SJSA1 (cell line): ENCODE data around the gene LYSMD3. TPM values are rescaled to one million over a fixed set of nuclear protein-coding genes. Genes with fewer than 3 reads are reported as not detected.
"Not testable (repeated sequence)": the region's sequence is repeated elsewhere in the genome, so short reads cannot be mapped to it uniquely, and the experiment has no call there.

Source experiments
- DNase-seq, 2 experiments: peaks; one replicate each; pipeline ENCODE4 v3.0.0-alpha.2; 2015 to 2020; ENCODE audit warnings: low spot score in 2 of 2, low read depth in 1 of 2
- H3K27ac ChIP-seq: fragments of 250-450 bp; sonication (Bioruptor Pico); 2 replicates; pipeline ENCODE4 v1.5.1; 2020; ENCODE audit warnings: mild to moderate bottlenecking, moderate library complexity
- H3K27me3 ChIP-seq: fragments of 250-450 bp; sonication (Bioruptor Pico); replicated peaks from 2 replicates; pipeline ENCODE4 v1.5.1; 2020; ENCODE audit warnings: mild to moderate bottlenecking, moderate library complexity
- H3K36me3 ChIP-seq: fragments of 250-450 bp; sonication (Bioruptor Pico); 2 replicates; pipeline ENCODE4 v1.5.1; 2020; ENCODE audit warnings: mild to moderate bottlenecking
- H3K4me1 ChIP-seq: fragments of 250-450 bp; sonication (Bioruptor Pico); replicated peaks from 2 replicates; pipeline ENCODE4 v1.6.1; 2021; ENCODE audit warnings: mild to moderate bottlenecking
- H3K4me3 ChIP-seq: fragments of 250-450 bp; sonication (Bioruptor Pico); 2 replicates; pipeline ENCODE4 v1.5.1; 2020; ENCODE audit warnings: mild to moderate bottlenecking
- H3K9me3 ChIP-seq: fragments of 250-450 bp; sonication (Bioruptor Pico); replicated peaks from 2 replicates; pipeline ENCODE4 v1.5.1; 2020; ENCODE audit warnings: mild to moderate bottlenecking
- total RNA-seq: library from RNA; depleted of rRNA; stranded (reverse); fragments of >200 nt; shearing (Covaris generic); gene quantifications from 2 replicates; pipeline ENCODE4 v1.2.3, GENCODE V29; 2014; rRNA removed

LYSMD3 gene
- total RNA-seq = 12.2 and 20.0 TPM in 2 replicates

GRCh38 chr5:90529194-90529938 lies at the start of gene LYSMD3:
LYSMD3 (minus strand) TSS chr5:90529584; CDS start chr5:90525289, 4,295 bp downstream.
- DNase-seq = peak; percentile 92 to 97
- H3K9me3 ChIP-seq = no peaks in the 10 kb centered on the region
- H3K4me3 ChIP-seq = peak within 1 kb of the TSS; percentile 83
- peaks cover 19% of the 10 kb centered on the region for H3K4me1 ChIP-seq
- H3K27ac ChIP-seq = peak within 1 kb of the TSS; percentile 84
- peaks cover 27% of the 10 kb centered on the region for H3K36me3 ChIP-seq
- peaks cover 5% of the 10 kb centered on the region; the same call in 1 of the 2 replicates for H3K27me3 ChIP-seq

- H3K27ac ChIP-seq, H3K9me3 ChIP-seq, H3K36me3 ChIP-seq, H3K4me3 ChIP-seq, DNase-seq, H3K27me3 ChIP-seq, H3K4me1 ChIP-seq: not testable (repeated sequence)
Measured at GRCh38 chr5:90576566-90576965, 47.2 kb upstream of the LYSMD3 start.

- Histone ChIP-seq H3K4me1 (no peaks in the 10 kb centered on the region), H3K27ac (no peak overlapping the region), H3K27me3 (peaks cover 5% of the 10 kb centered on the region; the same call in 1 of the 2 replicates), H3K4me3 (no peak overlapping the region), H3K36me3 (no peaks in the 10 kb centered on the region), H3K9me3 (no peaks in the 10 kb centered on the region)
- no peak for DNase-seq
Measured at GRCh38 chr5:90575712-90576111, 46.3 kb upstream of the LYSMD3 start.

- Histone ChIP-seq H3K27ac (no peak overlapping the region), H3K36me3 (no peaks in the 10 kb centered on the region), H3K9me3 (no peaks in the 10 kb centered on the region), H3K4me3 (no peak overlapping the region), H3K4me1 (no peaks in the 10 kb centered on the region), H3K27me3 (peaks cover 5% of the 10 kb centered on the region; the same call in 1 of the 2 replicates)
- no peak for DNase-seq
Measured at GRCh38 chr5:90571147-90571773, 41.9 kb upstream of the LYSMD3 start.

- H3K4me3 ChIP-seq = no peak overlapping the region
- H3K27ac ChIP-seq = no peak overlapping the region
- H3K4me1 ChIP-seq = no peaks in the 10 kb centered on the region
- no peak for DNase-seq
- H3K9me3 ChIP-seq = no peaks in the 10 kb centered on the region
- H3K36me3 ChIP-seq = no peaks in the 10 kb centered on the region
- peaks cover 5% of the 10 kb centered on the region; the same call in 1 of the 2 replicates for H3K27me3 ChIP-seq
Measured at GRCh38 chr5:90570034-90570433, 40.6 kb upstream of the LYSMD3 start.

- H3K9me3 ChIP-seq = no peaks in the 10 kb centered on the region
- no peak for DNase-seq
- no peaks in the 10 kb centered on the region for H3K4me1 ChIP-seq
- no peaks in the 10 kb centered on the region for H3K36me3 ChIP-seq
- peaks cover 5% of the 10 kb centered on the region; the same call in 1 of the 2 replicates for H3K27me3 ChIP-seq
- no peak overlapping the region for H3K27ac ChIP-seq
- H3K4me3 ChIP-seq = no peak overlapping the region
Measured at GRCh38 chr5:90569084-90569483, 39.7 kb upstream of the LYSMD3 start.

GRCh38 chr5:90565491-90565890 lies 36.1 kb upstream of the LYSMD3 start:
- Histone ChIP-seq H3K9me3 (no peaks in the 10 kb centered on the region), H3K36me3 (no peaks in the 10 kb centered on the region), H3K4me3 (no peak overlapping the region), H3K27me3 (peaks cover 22% of the 10 kb centered on the region), H3K27ac (no peak overlapping the region), H3K4me1 (no peaks in the 10 kb centered on the region)
- no peak for DNase-seq

- Histone ChIP-seq H3K9me3 (no peaks in the 10 kb centered on the region), H3K27me3 (peaks cover 46% of the 10 kb centered on the region), H3K4me1 (peaks cover 7% of the 10 kb centered on the region), H3K27ac (no peak overlapping the region), H3K4me3 (no peak overlapping the region), H3K36me3 (no peaks in the 10 kb centered on the region)
- no peak for DNase-seq
Measured at GRCh38 chr5:90563108-90563507, 33.7 kb upstream of the LYSMD3 start.

- peaks cover 54% of the 10 kb centered on the region for H3K27me3 ChIP-seq
- H3K27ac ChIP-seq = no peak overlapping the region
- H3K4me1 ChIP-seq = peaks cover 7% of the 10 kb centered on the region
- H3K36me3 ChIP-seq = no peaks in the 10 kb centered on the region
- no peak for DNase-seq
- H3K4me3 ChIP-seq = no peak overlapping the region
- no peaks in the 10 kb centered on the region for H3K9me3 ChIP-seq
Measured at GRCh38 chr5:90562341-90562740, 33.0 kb upstream of the LYSMD3 start.

- Histone ChIP-seq H3K27me3 (peaks cover 59% of the 10 kb centered on the region), H3K36me3 (no peaks in the 10 kb centered on the region), H3K4me1 (peaks cover 7% of the 10 kb centered on the region)
Measured at GRCh38 chr5:90561766-90562165, 32.4 kb upstream of the LYSMD3 start.

GRCh38 chr5:90560771-90561170 lies 31.4 kb upstream of the LYSMD3 start:
- Histone ChIP-seq H3K4me3 (no peak overlapping the region), H3K36me3 (no peaks in the 10 kb centered on the region), H3K4me1 (peaks cover 7% of the 10 kb centered on the region), H3K27ac (no peak overlapping the region), H3K27me3 (peaks cover 67% of the 10 kb centered on the region), H3K9me3 (no peaks in the 10 kb centered on the region)
- DNase-seq = no peak

More at GRCh38 chr5:90561766-90562165, 32.4 kb upstream of the LYSMD3 start:
- no peak for DNase-seq
- H3K9me3 ChIP-seq = no peaks in the 10 kb centered on the region
- H3K27ac ChIP-seq = no peak overlapping the region
- no peak overlapping the region for H3K4me3 ChIP-seq

- DNase-seq = peak; percentile 20 to 43
- H3K27me3 ChIP-seq = peaks cover 67% of the 10 kb centered on the region
- peak within 1 kb of the TSS; percentile 11; the same call in 1 of the 2 replicates for H3K4me3 ChIP-seq
Measured at GRCh38 chr5:90558344-90559192, 29.2 kb upstream of the LYSMD3 start, which contains the start of gene ADGRV1. ADGRV1 (plus strand) TSS chr5:90558797; CDS start chr5:90558896, 99 bp downstream.

GRCh38 chr5:90557871-90558270 lies 28.5 kb upstream of the LYSMD3 start:
- H3K27ac ChIP-seq = no peak overlapping the region
- H3K36me3 ChIP-seq = no peaks in the 10 kb centered on the region
- H3K9me3 ChIP-seq = no peaks in the 10 kb centered on the region
- peaks cover 68% of the 10 kb centered on the region for H3K27me3 ChIP-seq
- peaks cover 7% of the 10 kb centered on the region for H3K4me1 ChIP-seq
- no peak overlapping the region for H3K4me3 ChIP-seq
- DNase-seq = no peak

More at GRCh38 chr5:90558344-90559192, 29.2 kb upstream of the LYSMD3 start, which contains the start of gene ADGRV1:
- H3K27ac ChIP-seq = no peak within 1 kb of the TSS
- H3K9me3 ChIP-seq = no peaks in the 10 kb centered on the region
- H3K4me1 ChIP-seq = peaks cover 7% of the 10 kb centered on the region
- no peaks in the 10 kb centered on the region for H3K36me3 ChIP-seq
